NCI-H82 treated with DMSO at 0.1 percent for 48 hours (cell line): ENCODE results near the gene NAPB.
A peak's percentile ranks its signal among the peaks of the same experiment; 100 is the strongest.
"Not testable (repeated sequence)": the region's sequence is repeated elsewhere in the genome, so short reads cannot be mapped to it uniquely, and the experiment has no call there.

Experiments used
- DNase-seq: peaks from one replicate; lab custom pipeline; 2025; ENCODE audit not compliant: unreplicated experiment; lab: John Stamatoyannopoulos, UW

NAPB gene

DNA sequence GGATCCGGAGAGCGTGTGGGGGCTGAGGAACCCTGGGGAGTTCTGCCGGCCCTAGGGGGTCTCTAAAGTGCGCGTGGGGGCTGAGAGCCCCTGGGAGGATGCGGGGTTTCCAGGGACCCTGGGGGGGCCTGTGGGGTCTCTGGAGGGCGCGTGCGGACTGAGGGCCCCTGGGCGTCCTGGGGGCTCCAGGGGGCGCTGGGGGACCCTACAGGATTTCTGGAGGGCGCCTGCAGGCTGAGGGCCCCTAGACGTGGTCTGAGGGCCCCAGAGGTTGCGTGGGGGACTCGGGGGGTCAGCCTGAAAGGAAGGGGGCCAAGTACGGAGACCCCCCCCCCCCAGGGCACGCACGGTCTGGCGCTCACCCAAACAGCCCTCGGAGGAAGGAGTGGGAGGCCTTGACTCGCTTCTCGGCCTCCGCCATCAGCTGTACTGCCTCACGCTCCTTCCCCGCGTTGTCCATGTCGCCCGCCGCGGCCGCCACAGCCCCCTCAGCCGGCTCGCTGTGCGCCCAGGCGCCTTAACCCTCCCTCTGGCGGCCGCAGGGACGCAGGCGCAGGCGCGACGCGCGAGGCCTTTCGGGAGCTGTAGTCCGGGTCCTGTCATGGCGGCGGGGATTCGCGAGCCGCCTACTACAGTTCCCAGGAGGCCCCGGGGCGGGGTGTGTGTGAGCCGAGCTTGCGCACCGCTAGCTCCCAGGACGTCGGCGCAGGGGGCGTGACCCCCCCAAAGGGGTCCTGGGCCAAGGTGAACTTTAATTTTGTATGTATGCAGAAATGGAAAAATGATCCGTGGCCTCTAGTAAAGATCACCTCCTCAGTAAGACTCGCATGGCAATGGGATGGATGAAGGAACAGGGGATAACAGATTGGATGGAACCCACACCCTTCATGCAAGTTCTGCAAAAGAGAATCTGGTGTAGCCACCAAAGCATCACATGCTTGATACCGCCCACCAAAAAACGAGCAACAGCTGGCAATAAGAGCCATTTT, at the start of gene NAPB:
Gene NAPB, minus strand, starts transcription at position 546 of the 989 bp plus-strand sequence. Its CDS starts 86 bp downstream, at position 460.
- DNase-seq, result peak; percentile 81

DNA sequence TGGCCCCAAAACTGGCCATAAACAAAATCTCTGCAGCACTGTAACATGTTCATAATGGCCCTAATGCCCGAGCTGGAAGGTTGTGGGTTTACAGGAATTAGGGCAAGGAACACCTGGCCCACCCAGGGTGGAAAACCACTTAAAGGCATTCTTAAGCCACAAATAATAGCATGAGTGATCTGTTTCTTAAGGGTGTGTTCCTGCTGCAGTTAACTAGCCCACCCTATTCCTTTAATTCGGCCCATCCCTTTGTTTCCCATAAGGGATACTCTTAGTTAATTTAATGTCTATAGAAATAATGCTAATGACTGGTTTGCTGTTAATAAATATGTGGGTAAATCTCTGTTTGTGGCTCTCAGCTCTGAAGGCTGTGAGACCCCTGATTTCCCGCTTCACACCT, 45.7 kb upstream of the NAPB start:
- DNase-seq, result not testable (repeated sequence)

DNA sequence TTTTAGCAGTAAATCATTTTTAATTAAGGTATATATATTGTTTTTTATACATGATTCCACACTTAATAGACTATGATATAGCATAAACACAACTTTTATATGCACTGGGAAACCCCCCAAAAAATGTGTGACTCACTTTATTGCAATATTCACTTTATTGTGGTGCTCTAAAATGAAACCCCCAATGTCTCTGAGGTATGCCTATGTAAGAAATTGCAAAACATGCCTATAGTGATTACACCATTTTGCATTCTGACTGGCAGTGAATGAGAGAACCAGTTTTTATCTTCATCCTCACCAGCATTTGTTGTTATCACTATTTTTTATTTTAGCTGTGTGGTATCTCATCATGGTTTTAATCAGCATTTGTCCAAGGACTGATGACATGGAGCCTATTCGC, 39.9 kb upstream of the NAPB start:
- DNase-seq, result no peak

- no peak for DNase-seq
Measured at GRCh38 chr20:23459461-23460150, 38.3 kb upstream of the NAPB start.

- no peak for DNase-seq
Measured at GRCh38 chr20:23456873-23457272, 35.6 kb upstream of the NAPB start.

DNA sequence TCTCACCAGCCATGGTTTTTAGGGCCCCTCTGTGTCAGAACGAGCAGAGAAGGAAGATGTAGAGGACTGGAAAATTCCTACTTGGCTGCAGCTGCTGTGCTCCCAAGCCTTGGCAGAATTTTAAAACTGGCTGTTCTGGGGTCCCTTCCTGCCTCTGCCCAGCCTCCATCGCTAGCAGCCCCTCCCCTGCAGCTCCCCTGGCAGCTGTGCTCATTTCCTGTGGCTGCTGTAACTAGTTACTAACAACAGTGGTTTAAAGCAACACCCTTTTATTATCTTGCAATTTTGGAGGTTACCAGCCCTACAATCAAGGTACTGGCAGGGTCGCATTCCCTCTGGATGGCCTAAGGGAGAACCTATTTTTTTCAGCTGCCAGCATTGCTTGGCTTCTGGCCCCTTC, 35.1 kb upstream of the NAPB start:
- DNase-seq, result no peak

GRCh38 chr20:23455639-23456038, 34.4 kb upstream of the NAPB start:
- DNase-seq, result no peak

GRCh38 chr20:23454816-23455215, 33.5 kb upstream of the NAPB start:
- DNase-seq, result no peak

- no peak for DNase-seq
Measured at GRCh38 chr20:23453549-23454543, 32.6 kb upstream of the NAPB start.

GRCh38 chr20:23452776-23453175, 31.5 kb upstream of the NAPB start, which contains the start of gene CST11:
CST11 (minus strand) TSS chr20:23452876; CDS start chr20:23452811, 65 bp downstream.
- DNase-seq, result no peak

DNA sequence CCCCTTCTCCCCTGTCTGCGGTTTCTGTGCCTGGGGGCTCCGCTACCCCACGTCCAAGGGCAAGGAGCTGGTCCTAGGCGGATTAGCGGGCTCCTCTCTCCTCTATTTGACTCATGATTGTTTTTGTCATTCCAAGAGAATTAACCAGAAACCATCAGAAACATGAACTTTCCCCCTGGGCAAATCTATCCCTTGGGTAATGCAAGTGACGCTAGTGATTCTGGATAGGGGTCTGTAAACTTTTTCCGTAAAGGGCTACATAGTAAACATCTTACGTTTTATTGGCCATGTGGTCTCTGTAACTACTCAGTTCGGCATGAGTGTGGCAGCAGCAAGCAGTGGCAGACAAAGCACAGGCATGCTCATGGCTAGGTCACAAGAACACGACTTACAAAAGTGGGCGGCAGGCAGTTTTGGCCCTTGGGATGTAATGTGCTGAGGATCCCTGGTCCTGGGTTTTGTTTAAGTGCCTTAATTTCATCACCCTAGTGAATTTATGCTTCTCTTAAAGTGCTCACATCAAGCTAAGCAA, 30.7 kb upstream of the NAPB start:
- DNase-seq, result no peak

- DNase-seq, result no peak
Measured at GRCh38 chr20:23450877-23451276, 29.6 kb upstream of the NAPB start.

DNA sequence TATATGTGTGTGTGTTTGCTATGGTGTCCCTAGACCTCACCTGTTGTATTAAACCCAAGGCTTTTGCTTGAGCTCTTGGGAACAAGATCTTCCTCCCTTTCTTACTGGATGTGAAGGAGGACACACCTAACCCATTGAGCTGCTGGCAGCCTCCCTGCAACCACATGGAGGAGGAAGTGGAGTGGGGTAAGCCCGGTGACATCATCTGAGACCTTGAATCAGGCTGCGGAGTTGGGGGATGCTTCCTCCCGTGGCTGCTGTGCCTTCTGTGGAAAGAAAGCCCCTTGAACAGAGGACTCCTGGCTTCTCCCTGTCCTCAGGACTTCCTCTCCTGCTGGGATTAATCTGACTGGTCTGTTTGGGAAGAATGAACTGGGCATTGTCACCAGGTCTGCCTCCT, 28.1 kb upstream of the NAPB start:
- DNase-seq, result no peak

DNA sequence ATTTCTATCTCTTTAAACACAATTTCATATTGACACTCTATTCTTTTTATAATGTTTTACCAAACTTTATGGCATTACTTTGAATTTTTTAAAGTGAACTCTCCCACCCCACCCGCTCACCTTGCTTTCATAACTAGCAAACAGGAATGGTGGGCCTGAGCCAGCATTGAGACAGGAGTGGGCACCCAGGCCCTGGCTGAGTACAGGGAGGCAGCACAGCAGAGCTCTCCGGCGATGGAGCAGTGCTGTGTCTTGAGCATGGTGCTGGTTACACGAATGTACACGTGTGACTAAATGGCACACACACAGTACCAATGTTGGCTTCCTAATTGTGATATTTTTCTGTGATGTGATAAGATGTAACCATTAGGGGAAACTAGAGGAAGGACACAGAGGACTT, 26.9 kb upstream of the NAPB start:
- DNase-seq, result no peak

- no peak for DNase-seq
Measured at GRCh38 chr20:23446505-23446904, 25.2 kb upstream of the NAPB start.

DNA sequence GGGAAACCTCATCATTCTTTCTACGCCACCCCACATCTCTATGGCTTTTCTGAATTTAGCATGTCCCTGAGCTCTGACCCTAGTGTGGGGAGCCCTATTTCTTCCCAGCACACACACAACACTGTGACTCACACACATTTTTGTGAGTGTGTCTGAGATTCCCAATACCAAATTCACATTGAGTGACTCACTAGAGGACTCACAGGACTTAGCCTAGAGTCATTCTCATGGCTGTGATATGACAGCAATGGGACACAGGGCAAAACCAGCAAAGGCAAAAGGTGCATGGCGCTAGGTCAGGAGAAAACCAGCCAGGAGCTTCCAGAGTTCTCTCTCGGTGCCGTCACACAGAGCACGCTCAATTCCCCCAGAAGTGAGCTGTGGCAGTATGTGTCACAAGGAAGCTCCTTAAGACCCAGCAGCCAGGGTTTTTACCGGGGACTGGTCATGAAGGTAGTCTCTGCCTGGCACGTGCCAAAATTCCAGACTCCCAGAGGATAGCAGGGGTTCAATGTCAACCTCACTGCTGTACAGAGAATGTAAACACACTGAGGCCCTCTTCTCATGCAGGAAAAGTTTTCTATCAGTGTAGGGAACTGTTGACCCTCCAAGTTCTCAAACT, 24.4 kb upstream of the NAPB start:
- no peak for DNase-seq

DNA sequence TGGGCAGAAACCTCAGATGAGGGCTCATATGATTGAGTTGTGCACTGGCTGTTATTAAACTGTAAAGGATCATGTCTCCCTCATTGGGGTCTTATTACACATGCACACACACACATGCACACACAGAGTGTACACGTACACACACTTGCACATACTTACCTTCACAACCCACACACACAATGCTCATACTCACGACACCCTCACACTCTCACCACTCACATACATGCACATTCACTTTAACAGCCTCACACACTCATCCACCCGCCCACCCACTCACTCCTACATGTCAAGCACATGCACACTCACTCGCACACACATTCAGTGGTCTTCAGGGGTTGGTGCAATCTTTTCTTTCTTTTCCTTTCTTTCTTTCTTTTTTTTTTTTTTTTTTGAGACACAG, 23.6 kb upstream of the NAPB start:
- no peak for DNase-seq

- DNase-seq, result no peak
Measured at GRCh38 chr20:23442436-23442835, 21.1 kb upstream of the NAPB start.

GRCh38 chr20:23441850-23442313, 20.6 kb upstream of the NAPB start:
- peak; percentile 30 for DNase-seq

GRCh38 chr20:23440004-23440403, 18.7 kb upstream of the NAPB start:
- DNase-seq, result no peak
